HG03135 (cell line): ENCODE measurements around the gene SUPT4H1.

Experiments
- ATAC-seq: cut with Tn5 transposase; IDR thresholded peaks from one replicate; pipeline ENCODE4 v1.9.1; 2021; ENCODE audit warnings: mild to moderate bottlenecking, moderate library complexity; ENCODE audit not compliant: unreplicated experiment

The SUPT4H1 gene

DNA sequence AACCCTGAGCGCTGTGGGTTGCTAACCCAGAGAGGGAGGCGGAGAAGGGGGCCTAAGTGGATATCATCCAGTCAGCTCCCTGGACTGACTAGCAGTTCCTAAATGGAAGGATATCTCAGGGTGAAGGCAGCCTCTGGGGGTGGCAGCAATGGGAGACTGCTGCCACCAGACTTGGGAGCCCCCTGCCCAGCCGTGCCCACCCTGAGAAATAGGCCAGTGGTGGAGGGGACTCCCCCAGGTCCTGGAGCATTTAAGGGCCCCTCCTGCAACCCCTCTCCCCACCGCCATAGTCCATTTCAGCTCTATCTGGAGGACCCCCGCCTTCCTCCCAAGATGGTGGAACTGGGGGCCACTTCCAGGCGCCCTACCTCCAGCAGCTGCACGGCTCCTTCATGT is 31.8 kb downstream of the SUPT4H1 start:
- ATAC-seq = no peak

DNA sequence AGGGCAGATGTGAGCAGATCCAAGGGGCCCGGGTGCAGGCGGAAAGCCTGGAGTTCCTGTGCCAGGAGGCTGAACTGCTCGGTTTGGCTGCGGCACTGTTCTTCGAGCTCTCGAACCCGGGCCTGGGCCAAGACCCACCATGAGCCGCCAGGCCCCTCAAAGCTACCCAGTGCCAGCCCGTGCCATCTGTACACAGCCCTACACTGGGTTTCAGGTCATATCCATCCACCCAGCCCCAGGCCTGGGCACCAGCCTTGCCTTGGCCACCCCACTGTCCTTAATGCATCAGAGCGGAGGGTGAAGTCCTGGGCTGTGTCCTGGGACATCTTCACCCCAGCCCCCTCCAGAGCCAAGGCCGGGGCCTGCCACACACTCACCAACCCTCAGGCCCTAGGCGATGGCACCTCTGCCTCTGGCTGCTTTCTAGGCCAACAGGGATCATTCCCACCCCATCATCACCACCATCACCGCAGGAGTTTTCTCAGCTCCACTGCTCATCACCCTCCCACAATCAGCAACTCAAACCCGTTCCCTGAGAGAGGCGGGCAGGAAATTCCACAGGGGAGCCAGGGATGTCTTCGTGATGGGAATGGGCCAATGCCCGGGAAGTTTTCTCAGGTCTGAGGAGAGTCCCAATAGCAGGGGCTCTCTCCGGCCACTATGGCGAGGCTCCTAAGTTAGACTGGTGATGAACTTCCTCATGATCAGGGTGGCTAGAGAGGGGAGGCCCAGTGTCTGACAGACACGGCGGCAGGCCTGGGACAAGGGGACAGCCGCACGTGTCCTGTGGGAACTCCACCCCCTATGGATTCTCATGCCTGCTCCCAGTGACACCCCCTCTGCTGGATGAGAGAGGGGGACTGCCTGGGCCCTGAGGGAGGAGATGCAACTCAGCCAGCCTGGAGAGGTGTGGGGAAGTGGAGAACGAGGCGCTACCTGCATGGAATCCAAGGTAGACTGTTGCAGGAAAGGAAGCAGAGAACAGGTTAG is 32.5 kb downstream of the SUPT4H1 start:
- no peak for ATAC-seq

DNA sequence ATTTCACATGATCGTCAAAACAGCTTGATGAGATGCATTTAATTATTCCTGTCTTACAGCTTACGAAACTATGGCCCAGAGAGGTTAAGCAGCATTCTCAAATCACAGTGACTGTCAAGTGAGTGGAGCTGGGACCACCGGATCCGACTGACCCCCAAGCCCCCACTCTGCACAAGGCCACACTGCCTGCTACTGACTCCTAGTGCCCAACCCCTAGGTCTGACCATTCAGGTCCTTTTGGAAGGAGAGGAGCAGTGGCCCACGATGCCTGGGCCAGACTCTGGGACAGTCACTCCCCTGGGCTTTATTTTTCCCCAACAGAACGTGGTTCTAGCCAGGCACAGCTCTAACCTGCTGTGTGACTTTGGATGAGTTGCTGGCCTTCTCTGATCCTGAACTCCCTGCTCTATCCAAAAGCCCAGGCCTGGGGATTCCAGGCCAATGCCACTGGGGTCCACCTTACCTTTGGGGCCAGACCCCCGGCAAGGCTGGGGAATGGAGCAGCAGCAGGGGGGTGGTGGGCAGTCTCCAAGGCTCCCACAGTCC is 33.3 kb downstream of the SUPT4H1 start:
- ATAC-seq = no peak

DNA sequence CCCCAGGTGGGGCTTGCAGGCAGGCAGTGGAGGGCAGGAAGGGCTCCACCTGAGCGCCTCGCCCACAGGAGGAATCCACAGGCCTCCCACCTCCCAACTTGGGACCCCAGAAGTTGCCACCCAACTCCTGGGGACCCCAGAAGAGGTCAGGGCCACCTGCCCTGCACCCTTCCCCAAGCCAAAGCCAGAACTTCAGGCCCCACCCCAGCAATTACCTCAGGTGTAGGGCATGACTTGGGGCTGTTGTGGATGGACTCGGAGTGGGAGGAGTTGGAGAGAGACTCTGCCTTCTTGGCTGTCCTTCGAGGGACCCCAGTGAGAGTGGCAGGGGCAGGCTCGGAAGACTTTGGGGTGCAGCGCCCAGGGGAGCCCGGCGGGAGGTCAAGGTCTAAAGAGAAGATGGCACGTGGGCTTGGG is 33.9 kb downstream of the SUPT4H1 start:
- no peak for ATAC-seq

DNA sequence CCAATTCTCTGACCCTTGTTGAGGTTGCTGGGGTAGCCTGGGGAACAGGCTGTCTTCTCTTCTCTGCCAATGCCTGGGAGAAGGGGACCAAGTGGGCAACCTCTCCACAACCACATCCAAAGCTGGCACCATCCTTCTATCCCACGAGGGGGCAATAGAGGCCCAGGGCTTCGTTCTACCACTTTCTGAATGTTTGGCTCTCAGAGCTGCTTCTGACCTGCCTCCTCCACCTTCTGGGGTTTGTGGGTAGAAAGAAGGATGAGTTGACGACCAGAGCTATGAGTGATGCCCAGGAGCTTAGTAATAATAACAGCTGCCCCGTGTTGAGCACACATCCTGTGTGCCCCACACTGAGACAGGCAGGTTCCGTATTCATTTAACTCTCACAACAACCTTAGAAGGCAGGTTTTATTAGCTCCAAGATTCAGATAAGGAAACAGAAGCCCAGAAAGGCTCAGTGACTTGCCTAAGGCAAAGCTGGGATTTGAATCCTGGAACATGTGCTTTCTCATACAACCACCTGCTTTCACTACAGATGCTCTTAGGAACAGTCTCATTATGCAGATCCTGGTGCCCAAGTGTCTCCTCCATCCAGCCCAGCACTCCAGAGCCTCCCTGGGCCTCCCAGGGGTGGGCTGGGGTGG is 34.5 kb downstream of the SUPT4H1 start:
- ATAC-seq = peak; percentile 57

- ATAC-seq = no peak
Observed at GRCh38 chr17:58316260-58316960, 35.6 kb downstream of the SUPT4H1 start.

DNA sequence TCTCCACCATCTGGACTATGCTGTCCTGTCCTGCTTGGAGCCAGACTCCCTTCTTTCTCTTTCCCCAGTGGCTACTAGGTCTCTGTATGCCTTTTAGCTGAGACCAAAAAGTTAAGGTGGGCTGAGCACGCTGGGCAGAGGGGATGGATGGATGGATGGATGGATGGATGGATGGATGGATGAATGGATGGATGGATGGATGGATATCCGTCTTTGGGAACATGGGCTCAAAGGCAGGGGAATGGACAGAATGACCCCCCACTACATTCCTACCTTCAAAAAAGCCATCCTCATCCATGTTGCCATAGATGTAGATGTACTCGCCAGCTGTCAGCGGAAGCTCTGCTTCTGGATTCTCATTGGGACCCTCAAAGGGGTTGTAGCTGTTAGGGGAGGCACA is 36.3 kb downstream of the SUPT4H1 start:
- ATAC-seq = no peak

DNA sequence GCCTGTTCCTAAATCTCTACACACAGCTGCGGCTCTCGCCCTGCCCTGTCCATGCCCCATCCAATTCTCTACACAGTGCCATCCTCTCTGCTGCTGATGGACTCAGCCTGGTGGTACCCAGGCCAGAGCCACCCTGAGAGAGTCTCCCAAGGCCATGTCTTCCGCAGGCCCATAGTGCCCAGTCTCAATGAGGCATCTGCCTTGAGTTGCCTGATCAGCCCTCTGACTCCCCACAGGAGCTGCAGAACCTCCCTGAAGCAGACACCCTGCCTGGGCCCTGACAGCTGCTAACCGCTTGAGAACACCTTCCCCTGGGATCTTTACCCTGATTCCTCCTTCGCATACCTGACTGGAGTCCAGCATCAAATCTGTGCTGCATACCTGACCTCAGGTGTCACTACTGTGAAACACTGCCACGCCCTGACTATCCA is 36.7 kb downstream of the SUPT4H1 start:
- no peak for ATAC-seq

DNA sequence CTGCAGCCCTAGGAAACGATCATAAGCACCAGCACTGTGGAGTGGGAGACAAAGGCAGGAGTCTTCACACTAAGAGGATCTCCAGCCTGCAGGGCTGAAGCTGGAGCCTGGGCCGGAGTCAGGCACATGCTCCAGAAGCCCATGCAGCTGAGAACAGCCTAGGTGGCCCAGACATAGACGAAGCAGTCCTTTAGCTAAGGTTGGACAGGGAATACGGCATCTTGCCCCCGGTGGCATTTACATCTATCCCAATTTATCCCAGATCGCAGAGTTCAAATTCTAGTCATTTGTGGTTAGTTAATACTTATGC is 37.3 kb downstream of the SUPT4H1 start:
- no peak for ATAC-seq

DNA sequence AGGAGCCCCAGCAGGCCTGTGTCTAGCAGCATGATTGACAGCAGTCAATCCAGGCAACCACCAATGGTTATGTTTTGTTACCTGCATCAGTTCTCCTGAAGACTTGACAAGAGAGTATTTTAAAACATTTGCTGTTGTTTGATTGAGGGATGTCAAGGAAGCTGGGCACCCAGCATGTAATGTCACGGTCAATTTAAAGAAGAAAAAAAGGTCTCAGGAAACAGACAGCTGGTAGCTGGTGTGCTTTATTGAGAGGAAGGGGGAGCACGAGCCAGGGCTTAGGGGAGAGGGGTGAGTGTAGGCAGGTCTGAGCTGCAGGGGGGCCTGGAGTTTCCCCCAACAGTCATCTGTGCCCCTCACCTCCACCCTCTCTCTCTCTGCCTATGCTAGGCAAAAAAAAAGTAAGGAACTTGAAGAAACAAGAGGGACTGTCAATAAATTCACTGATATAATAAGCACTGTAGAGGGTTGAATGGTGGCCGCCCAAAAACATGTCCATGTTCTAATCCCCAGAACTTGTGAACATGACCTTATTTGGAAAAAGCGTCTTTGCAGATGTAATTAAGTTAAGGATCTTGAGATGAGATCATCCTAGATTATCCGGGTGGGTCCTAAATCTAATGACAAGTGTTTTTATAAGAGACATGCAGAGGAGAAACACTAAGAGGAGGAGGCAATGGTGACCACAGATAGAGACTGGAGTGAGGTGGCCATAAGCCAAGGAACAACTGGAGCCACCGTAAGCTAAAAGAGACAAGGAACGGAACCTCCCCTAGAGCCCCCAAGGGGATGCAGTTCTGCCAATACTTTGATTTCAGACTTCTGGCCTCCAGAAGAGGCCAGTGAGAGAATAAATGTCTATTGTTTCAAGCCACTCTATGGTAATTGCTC is 37.9 kb downstream of the SUPT4H1 start:
- ATAC-seq = no peak

DNA sequence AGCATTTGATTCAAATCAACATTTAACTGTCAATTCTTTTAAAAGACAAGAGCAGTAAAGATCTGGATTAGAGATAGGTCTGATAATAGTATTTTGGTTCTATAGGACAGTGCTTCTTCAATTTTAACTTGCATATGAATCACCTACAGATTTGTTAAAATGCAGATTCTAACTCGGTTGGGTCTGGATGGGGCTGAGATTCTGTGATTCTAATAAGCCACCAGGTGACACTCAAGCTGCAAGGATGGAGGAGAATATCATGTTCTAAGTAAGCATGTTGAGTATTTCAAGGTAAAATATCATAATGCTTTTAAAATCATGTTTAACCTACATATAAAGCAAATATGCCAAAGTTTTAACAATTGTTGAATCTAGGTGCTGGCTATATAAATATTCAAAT is 39.2 kb downstream of the SUPT4H1 start:
- ATAC-seq = no peak

- no peak for ATAC-seq
Observed at GRCh38 chr17:58312021-58312630, 39.9 kb downstream of the SUPT4H1 start.

GRCh38 chr17:58311429-58311894 is 40.5 kb downstream of the SUPT4H1 start:
- no peak for ATAC-seq

- ATAC-seq = no peak
Observed at GRCh38 chr17:58310511-58311428, 41.2 kb downstream of the SUPT4H1 start.

DNA sequence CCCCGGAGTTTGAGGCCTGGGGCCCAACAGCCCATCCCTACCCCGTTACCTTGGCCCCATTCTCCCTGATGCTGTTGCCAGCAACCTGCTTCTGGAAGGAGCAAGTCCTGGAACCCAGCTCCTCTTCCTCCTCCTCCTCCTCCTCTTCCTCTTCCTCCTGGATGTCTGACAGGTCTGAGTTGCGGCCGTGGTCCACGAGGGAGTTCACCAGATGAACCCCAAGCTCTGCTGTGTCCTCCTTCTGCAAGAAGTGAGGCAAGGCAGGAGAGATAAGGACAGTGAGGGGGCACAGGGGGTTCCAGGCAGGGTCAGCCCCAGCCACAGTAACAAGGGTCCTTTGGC is 42.1 kb downstream of the SUPT4H1 start:
- ATAC-seq = no peak

DNA sequence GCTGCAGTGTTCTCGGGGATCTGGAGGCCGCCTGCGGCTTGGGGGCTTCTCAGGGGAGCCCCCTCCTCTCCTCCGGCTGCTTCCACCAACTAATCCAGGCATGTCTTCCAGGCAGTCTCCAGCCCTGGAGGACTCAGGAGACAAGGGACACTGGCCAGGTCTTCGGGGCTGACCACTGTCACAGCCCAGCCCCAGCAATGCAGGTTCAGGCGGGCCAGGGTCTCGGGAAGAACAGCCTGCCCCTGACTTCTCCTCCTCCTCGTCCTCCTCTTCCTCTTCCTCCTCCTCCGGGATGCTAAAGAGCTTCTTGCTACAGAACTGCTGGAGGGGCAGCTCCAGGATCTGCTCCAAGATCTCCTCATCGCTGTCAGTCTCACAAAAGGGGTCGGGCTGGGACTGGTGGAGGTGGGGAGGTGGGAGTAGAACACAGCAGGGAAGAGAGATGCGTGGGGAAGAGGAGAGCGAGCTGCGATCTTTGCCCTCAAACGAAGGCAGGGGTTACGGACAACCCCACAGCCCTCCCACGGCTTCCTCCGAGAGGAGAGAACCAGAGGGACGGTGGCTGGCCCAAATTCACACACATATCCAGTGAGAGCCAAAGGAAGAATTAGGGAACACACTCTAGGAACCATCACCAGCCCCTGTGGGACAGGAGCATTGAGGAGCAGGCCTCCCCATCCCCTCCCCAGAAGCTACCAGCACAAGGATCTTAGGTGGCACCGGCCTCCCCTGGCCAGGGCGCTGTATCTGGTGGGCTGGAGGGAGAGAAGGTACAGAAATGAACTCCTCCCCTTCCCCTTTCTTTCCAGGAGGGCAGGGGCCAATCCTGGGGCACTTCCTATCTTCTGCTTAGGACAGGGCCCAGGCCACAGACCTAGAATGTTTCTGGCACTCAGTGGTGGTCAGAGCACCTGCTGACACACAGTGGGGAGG is 42.8 kb downstream of the SUPT4H1 start:
- ATAC-seq = no peak

GRCh38 chr17:58308173-58308984 is 43.6 kb downstream of the SUPT4H1 start:
- ATAC-seq = no peak
